SK-N-SH treated with all-trans-retinoic acid at 6 μM for 48 hours (cell line): ENCODE measurements around the gene C10orf95.

Experiments used
- ATAC-seq: fragments of 200-7000 bp; cut with Tn5 transposase; 3 replicates; pipeline ENCODE4 v1.9.1; 2020; ENCODE audit warnings: mild to moderate bottlenecking, moderate library complexity
- ARNTL ChIP-seq: fragments of 450-650 bp; formaldehyde crosslinking; IDR thresholded peaks from 2 replicates; pipeline ENCODE4 v1.5.0; 2020; ENCODE audit warnings: low read depth, mild to moderate bottlenecking, moderate library complexity, borderline replicate concordance
- BACH2 ChIP-seq: fragments of 250-450 bp; sonication (Bioruptor Pico); IDR thresholded peaks from 2 replicates; pipeline ENCODE4 v1.9.0; 2021; ENCODE audit warnings: mild to moderate bottlenecking, borderline replicate concordance
- CSDC2 ChIP-seq: fragments of 250-450 bp; sonication (Bioruptor Pico); IDR thresholded peaks from 2 replicates; pipeline ENCODE4 v1.5.0; 2020; ENCODE audit warnings: mild to moderate bottlenecking, moderate library complexity
- GLIS3 ChIP-seq: fragments of 250-450 bp; sonication (Bioruptor Pico); IDR thresholded peaks from 2 replicates; pipeline ENCODE4 v1.5.0; 2020; ENCODE audit warnings: mild to moderate bottlenecking, moderate library complexity
- ISL1 ChIP-seq: fragments of 250-450 bp; sonication (Bioruptor Pico); IDR thresholded peaks from 2 replicates; pipeline ENCODE4 v2.1.2; 2022; ENCODE audit warnings: mild to moderate bottlenecking, moderate library complexity
- OSR1 ChIP-seq: fragments of 250-450 bp; sonication (Bioruptor Pico); IDR thresholded peaks from 2 replicates; pipeline ENCODE4 v1.8.0; 2022; ENCODE audit warnings: moderate library complexity, mild to moderate bottlenecking, inconsistent platforms
- PPARA ChIP-seq: fragments of 250-450 bp; sonication (Bioruptor Pico); IDR thresholded peaks from 2 replicates; pipeline ENCODE4 v1.5.0; 2020; ENCODE audit warnings: mild to moderate bottlenecking, borderline replicate concordance
- RARB ChIP-seq: fragments of 250-450 bp; sonication (Bioruptor Pico); IDR thresholded peaks from 2 replicates; pipeline ENCODE4 v1.8.0; 2021; ENCODE audit warnings: mild to moderate bottlenecking, moderate library complexity
- SNAI2 ChIP-seq: fragments of 250-450 bp; sonication (Bioruptor Pico); IDR thresholded peaks from 2 replicates; pipeline ENCODE4 v1.5.0; 2020; ENCODE audit warnings: mild to moderate bottlenecking, moderate library complexity
- TCF4 ChIP-seq: fragments of 250-450 bp; sonication (Bioruptor Pico); IDR thresholded peaks from 2 replicates; pipeline ENCODE4 v1.8.0; 2021; ENCODE audit warnings: mild to moderate bottlenecking, moderate library complexity, borderline replicate concordance
- TOX ChIP-seq: fragments of 250-450 bp; sonication (Bioruptor Pico); IDR thresholded peaks from 2 replicates; pipeline ENCODE4 v1.8.0; 2021; ENCODE audit warnings: mild to moderate bottlenecking, moderate library complexity, borderline replicate concordance
- ZC3H10 ChIP-seq: fragments of 250-450 bp; sonication (Bioruptor Pico); IDR thresholded peaks from 2 replicates; pipeline ENCODE4 v1.5.1; 2021; ENCODE audit warnings: mild to moderate bottlenecking, moderate library complexity
- ZFP3 ChIP-seq: fragments of 250-450 bp; sonication (Bioruptor Pico); IDR thresholded peaks from 2 replicates; pipeline ENCODE4 v1.5.0; 2020; ENCODE audit warnings: mild to moderate bottlenecking, moderate library complexity
- ZFP30 ChIP-seq: fragments of 450-650 bp; formaldehyde crosslinking; IDR thresholded peaks from 2 replicates; pipeline ENCODE4 v1.5.0; 2022; ENCODE audit warnings: mild to moderate bottlenecking, moderate library complexity
- ZNF565 ChIP-seq: fragments of 450-650 bp; formaldehyde crosslinking; conservative IDR thresholded peaks from 2 replicates; pipeline ENCODE4 v1.5.0; 2020; ENCODE audit warnings: low read depth, mild to moderate bottlenecking, moderate library complexity
- ZNF70 ChIP-seq: fragments of 450-650 bp; formaldehyde crosslinking; IDR thresholded peaks from 2 replicates; pipeline ENCODE4 v1.5.0; 2020; ENCODE audit warnings: mild to moderate bottlenecking, moderate library complexity
- TF ChIP-seq, protein P1 (sequence below): fragments of 250-450 bp; sonication (Bioruptor Pico); IDR thresholded peaks from 2 replicates; pipeline ENCODE4 v1.5.1; 2021; ENCODE audit warnings: mild to moderate bottlenecking, moderate library complexity
- TF ChIP-seq, protein P2 (sequence below): fragments of 250-450 bp; sonication (Bioruptor Pico); IDR thresholded peaks from 2 replicates; pipeline ENCODE4 v1.5.0; 2020; ENCODE audit warnings: mild to moderate bottlenecking, moderate library complexity
- TF ChIP-seq, protein P3 (sequence below): fragments of 250-450 bp; sonication (Bioruptor Pico); IDR thresholded peaks from 2 replicates; pipeline ENCODE4 v1.8.0; 2021; ENCODE audit warnings: low read depth, mild to moderate bottlenecking, moderate library complexity, borderline replicate concordance
- TF ChIP-seq, protein P4 (sequence below): fragments of 250-450 bp; sonication (Bioruptor Pico); IDR thresholded peaks from 2 replicates; pipeline ENCODE4 v1.8.0; 2020; ENCODE audit warnings: mild to moderate bottlenecking, moderate library complexity, borderline replicate concordance
- TF ChIP-seq, protein P5 (sequence below): fragments of 250-450 bp; sonication (Bioruptor Pico); IDR thresholded peaks from 2 replicates; pipeline ENCODE4 v1.5.1; 2020; ENCODE audit warnings: low read depth, mild to moderate bottlenecking, moderate library complexity

The C10orf95 gene

GRCh38 chr10:102473445-102474331 is 22.3 kb upstream of the C10orf95 start:
- no peak for TF ChIP-seq ZNF565
- TF ChIP-seq BACH2 = no peak
- TF ChIP-seq PPARA (CRISPR knock-in tag) = no peak
- no peak for TF ChIP-seq CSDC2 (CRISPR knock-in tag)
- TF ChIP-seq SNAI2 (CRISPR knock-in tag) = no peak
- TF ChIP-seq ZFP3 = no peak
- TF ChIP-seq, protein P1, sequence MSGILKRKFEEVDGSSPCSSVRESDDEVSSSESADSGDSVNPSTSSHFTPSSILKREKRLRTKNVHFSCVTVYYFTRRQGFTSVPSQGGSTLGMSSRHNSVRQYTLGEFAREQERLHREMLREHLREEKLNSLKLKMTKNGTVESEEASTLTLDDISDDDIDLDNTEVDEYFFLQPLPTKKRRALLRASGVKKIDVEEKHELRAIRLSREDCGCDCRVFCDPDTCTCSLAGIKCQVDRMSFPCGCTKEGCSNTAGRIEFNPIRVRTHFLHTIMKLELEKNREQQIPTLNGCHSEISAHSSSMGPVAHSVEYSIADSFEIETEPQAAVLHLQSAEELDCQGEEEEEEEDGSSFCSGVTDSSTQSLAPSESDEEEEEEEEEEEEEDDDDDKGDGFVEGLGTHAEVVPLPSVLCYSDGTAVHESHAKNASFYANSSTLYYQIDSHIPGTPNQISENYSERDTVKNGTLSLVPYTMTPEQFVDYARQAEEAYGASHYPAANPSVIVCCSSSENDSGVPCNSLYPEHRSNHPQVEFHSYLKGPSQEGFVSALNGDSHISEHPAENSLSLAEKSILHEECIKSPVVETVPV = no peak
- no peak for TF ChIP-seq ISL1
- TF ChIP-seq, protein P2, sequence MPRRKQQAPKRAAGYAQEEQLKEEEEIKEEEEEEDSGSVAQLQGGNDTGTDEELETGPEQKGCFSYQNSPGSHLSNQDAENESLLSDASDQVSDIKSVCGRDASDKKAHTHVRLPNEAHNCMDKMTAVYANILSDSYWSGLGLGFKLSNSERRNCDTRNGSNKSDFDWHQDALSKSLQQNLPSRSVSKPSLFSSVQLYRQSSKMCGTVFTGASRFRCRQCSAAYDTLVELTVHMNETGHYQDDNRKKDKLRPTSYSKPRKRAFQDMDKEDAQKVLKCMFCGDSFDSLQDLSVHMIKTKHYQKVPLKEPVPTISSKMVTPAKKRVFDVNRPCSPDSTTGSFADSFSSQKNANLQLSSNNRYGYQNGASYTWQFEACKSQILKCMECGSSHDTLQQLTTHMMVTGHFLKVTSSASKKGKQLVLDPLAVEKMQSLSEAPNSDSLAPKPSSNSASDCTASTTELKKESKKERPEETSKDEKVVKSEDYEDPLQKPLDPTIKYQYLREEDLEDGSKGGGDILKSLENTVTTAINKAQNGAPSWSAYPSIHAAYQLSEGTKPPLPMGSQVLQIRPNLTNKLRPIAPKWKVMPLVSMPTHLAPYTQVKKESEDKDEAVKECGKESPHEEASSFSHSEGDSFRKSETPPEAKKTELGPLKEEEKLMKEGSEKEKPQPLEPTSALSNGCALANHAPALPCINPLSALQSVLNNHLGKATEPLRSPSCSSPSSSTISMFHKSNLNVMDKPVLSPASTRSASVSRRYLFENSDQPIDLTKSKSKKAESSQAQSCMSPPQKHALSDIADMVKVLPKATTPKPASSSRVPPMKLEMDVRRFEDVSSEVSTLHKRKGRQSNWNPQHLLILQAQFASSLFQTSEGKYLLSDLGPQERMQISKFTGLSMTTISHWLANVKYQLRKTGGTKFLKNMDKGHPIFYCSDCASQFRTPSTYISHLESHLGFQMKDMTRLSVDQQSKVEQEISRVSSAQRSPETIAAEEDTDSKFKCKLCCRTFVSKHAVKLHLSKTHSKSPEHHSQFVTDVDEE = no peak
- no peak for TF ChIP-seq TOX (CRISPR knock-in tag)
- TF ChIP-seq, protein P3, sequence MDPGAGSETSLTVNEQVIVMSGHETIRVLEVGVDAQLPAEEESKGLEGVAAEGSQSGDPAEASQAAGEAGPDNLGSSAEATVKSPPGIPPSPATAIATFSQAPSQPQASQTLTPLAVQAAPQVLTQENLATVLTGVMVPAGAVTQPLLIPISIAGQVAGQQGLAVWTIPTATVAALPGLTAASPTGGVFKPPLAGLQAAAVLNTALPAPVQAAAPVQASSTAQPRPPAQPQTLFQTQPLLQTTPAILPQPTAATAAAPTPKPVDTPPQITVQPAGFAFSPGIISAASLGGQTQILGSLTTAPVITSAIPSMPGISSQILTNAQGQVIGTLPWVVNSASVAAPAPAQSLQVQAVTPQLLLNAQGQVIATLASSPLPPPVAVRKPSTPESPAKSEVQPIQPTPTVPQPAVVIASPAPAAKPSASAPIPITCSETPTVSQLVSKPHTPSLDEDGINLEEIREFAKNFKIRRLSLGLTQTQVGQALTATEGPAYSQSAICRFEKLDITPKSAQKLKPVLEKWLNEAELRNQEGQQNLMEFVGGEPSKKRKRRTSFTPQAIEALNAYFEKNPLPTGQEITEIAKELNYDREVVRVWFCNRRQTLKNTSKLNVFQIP (CRISPR knock-in tag) = no peak
- ATAC-seq = no peak; the same call in 2 of the 3 replicates

DNA sequence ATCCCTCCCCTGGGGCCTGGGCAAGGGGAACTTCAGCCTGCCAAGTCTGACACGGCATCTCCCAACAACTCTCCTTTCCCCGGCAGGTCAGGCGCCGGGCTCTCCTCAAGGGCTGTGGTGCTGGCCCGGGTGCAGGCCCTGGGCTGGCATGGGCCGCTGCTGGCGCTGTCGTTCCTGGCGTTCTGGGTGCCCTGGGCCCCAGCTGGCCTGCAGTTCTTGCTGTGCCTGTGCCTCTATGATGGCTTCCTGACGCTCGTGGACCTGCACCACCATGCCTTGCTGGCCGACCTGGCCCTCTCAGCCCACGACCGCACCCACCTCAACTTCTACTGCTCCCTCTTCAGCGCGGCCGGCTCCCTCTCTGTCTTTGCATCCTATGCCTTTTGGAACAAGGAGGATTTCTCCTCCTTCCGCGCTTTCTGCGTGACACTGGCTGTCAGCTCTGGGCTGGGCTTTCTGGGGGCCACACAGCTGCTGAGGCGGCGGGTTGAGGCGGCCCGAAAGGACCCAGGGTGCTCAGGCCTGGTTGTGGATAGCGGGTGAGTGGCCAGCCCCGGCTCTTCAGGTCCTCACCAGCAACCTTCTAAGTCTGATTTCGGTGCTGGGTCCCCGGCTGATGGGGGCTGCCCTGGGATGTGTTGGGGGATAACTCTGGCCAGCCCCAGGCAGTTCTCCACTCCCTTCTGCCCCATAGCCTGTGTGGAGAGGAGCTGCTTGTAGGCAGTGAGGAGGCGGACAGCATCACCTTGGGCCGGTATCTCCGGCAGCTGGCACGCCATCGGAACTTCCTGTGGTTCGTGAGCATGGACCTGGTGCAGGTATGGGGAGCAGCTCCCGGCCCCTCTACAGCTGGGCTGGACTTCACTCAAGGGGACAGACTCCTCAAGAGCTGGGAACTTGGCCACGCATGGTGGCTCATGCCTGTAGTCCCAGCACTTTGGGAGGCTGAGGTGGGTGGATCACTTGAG is 19.5 kb upstream of the C10orf95 start:
- TF ChIP-seq, protein P3 (CRISPR knock-in tag) = no peak
- no peak for TF ChIP-seq PPARA (CRISPR knock-in tag)
- no peak for TF ChIP-seq ZFP30 (CRISPR knock-in tag)
- no peak for TF ChIP-seq ZFP3
- TF ChIP-seq ZNF70 (CRISPR knock-in tag) = no peak
- TF ChIP-seq ZNF565 = no peak
- no peak for TF ChIP-seq RARB (CRISPR knock-in tag)
- no peak for ATAC-seq

- no peak for ATAC-seq
- TF ChIP-seq OSR1 (CRISPR knock-in tag) (no peak), ZNF565 (no peak), BACH2 (no peak), TOX (CRISPR knock-in tag) (no peak), SNAI2 (CRISPR knock-in tag) (no peak), ZFP30 (CRISPR knock-in tag) (no peak), ISL1 (no peak), GLIS3 (CRISPR knock-in tag) (no peak), CSDC2 (CRISPR knock-in tag) (no peak), ZC3H10 (CRISPR knock-in tag) (no peak), PPARA (CRISPR knock-in tag) (no peak), ZNF70 (CRISPR knock-in tag) (no peak), TCF4 (CRISPR knock-in tag) (no peak), ARNTL (CRISPR knock-in tag) (no peak)
- TF ChIP-seq, protein P4, sequence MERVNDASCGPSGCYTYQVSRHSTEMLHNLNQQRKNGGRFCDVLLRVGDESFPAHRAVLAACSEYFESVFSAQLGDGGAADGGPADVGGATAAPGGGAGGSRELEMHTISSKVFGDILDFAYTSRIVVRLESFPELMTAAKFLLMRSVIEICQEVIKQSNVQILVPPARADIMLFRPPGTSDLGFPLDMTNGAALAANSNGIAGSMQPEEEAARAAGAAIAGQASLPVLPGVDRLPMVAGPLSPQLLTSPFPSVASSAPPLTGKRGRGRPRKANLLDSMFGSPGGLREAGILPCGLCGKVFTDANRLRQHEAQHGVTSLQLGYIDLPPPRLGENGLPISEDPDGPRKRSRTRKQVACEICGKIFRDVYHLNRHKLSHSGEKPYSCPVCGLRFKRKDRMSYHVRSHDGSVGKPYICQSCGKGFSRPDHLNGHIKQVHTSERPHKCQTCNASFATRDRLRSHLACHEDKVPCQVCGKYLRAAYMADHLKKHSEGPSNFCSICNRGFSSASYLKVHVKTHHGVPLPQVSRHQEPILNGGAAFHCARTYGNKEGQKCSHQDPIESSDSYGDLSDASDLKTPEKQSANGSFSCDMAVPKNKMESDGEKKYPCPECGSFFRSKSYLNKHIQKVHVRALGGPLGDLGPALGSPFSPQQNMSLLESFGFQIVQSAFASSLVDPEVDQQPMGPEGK (CRISPR knock-in tag) = no peak
- TF ChIP-seq, protein P3 (CRISPR knock-in tag) = no peak
- TF ChIP-seq, protein P5, sequence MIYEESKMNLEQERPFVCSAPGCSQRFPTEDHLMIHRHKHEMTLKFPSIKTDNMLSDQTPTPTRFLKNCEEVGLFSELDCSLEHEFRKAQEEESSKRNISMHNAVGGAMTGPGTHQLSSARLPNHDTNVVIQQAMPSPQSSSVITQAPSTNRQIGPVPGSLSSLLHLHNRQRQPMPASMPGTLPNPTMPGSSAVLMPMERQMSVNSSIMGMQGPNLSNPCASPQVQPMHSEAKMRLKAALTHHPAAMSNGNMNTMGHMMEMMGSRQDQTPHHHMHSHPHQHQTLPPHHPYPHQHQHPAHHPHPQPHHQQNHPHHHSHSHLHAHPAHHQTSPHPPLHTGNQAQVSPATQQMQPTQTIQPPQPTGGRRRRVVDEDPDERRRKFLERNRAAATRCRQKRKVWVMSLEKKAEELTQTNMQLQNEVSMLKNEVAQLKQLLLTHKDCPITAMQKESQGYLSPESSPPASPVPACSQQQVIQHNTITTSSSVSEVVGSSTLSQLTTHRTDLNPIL (CRISPR knock-in tag) = no peak
Measured at GRCh38 chr10:102468683-102469082, 17.3 kb upstream of the C10orf95 start.
